Kidney (tissue), 14 donors: ENCODE data around the gene NEK4. TPM values are rescaled to one million over a fixed set of nuclear protein-coding genes. Genes with fewer than 3 reads are reported as not detected.

Experiments
- DNase-seq, 5 donors: peaks; one replicate each; pipeline ENCODE4 v3.0.0-alpha.2; 2013 to 2020
- FAIRE-seq: peaks from 2 replicates; lab custom pipeline; 2012; peaks lifted over from hg19 to GRCh38; lab: Jason Lieb, UNC
- H3K27ac ChIP-seq, 2 donors: one replicate each; pipeline ENCODE4 v1.7.0; 2013; ENCODE audit warnings: low read depth in 2 of 2, low read length in 2 of 2, inconsistent platforms in 1 of 2
- H3K27me3 ChIP-seq: one replicate; pipeline ENCODE4 v1.7.1; 2013; ENCODE audit warnings: low read length, inconsistent platforms; ENCODE audit not compliant: control insufficient read depth, insufficient read depth
- H3K36me3 ChIP-seq, 3 donors: one replicate each; pipeline versions ENCODE4 v1.7.0 to v1.7.1; 2013; ENCODE audit warnings: low read length in 3 of 3, control low read depth in 1 of 3, inconsistent platforms in 1 of 3; ENCODE audit not compliant: insufficient read depth in 3 of 3, control insufficient read depth in 2 of 3
- H3K4me1 ChIP-seq, 3 donors: one replicate each; pipeline versions ENCODE4 v1.7.0 to v1.7.1; 2013; ENCODE audit warnings: low read length in 3 of 3, inconsistent platforms in 1 of 3, low read depth in 1 of 3; ENCODE audit not compliant: control insufficient read depth in 2 of 3, insufficient read depth in 2 of 3
- H3K4me3 ChIP-seq, 3 donors: one replicate each; pipeline versions ENCODE4 v1.7.0 to v1.8.1; 2013; ENCODE audit warnings: low read length in 3 of 3, control low read depth in 1 of 3, inconsistent platforms in 1 of 3
- H3K9ac ChIP-seq, 3 donors: one replicate each; pipeline versions ENCODE4 v1.7.0 to v1.7.1; 2013; ENCODE audit warnings: low read length in 3 of 3, control low read depth in 1 of 3, inconsistent platforms in 1 of 3
- H3K9me3 ChIP-seq, 3 donors: one replicate each; pipeline versions ENCODE4 v1.7.0 to v1.7.1; 2013; ENCODE audit warnings: low read length in 3 of 3, control low read depth in 1 of 3, inconsistent platforms in 1 of 3; ENCODE audit not compliant: control insufficient read depth in 2 of 3, insufficient read depth in 1 of 3
- CTCF ChIP-seq: IDR thresholded peaks from 3 replicates; pipeline ENCODE4 v1.5.1; 2012; ENCODE audit warnings: mild to moderate bottlenecking, moderate library complexity, borderline replicate concordance; ENCODE audit not compliant: insufficient read depth; ENCODE audit errors: extremely low read depth
- intact Hi-C: fragments of 100-400 bp; cut with DNase I; formaldehyde crosslinking; loops from one replicate; pipeline ENCODE4 v1.11.1; 2022
- polyA plus RNA-seq: library from polyadenylated mRNA; stranded (reverse); fragments of 350-450 nt; fragmentation: Illumina TruSeq; extraction: RNeasy Lipid Tissue Mini Kit (QIAGEN cat#74804); gene quantifications from one replicate; pipeline ENCODE4 v1.2.3, GENCODE V29; 2014; ENCODE audit warnings: low read depth, low replicate concordance; ENCODE audit not compliant: insufficient read depth
- total RNA-seq: library from RNA; stranded (reverse); fragmentation: NEBNext Ultra II Directional; extraction: Animal tissue kit (Norgen Biotek cat#: 25700); gene quantifications from one replicate; pipeline ENCODE4 v1.2.1, GENCODE V29; 2021
- donor health status: control.
- donor health status: control.
- donor health status: control.
- donor health status: control.
- donor health status: control.
- donor health status: DM: yes; HTN: yes; CAD: no.
- donor health status: Normal renal cell carcinoma (clear cell type).

NEK4 gene
- total and polyA plus RNA-seq, 2 donors from 2014 or later = 5.5 to 27.9 TPM

GRCh38 chr3:52817221-52817620, 46.5 kb upstream of the NEK4 start:
- H3K27ac ChIP-seq = no peak overlapping the region
- DNase-seq = no peak
- H3K27me3 ChIP-seq = no peaks in the 10 kb centered on the region
- no peak overlapping the region for H3K4me3 ChIP-seq
- intact Hi-C loops = no loop called here
- no peaks in the 10 kb centered on the region for H3K9me3 ChIP-seq
- no peaks in the 10 kb centered on the region for H3K36me3 ChIP-seq
- FAIRE-seq = no peak
- H3K9ac ChIP-seq = no peak overlapping the region
- TF ChIP-seq CTCF = no peak
- no peaks in the 10 kb centered on the region for H3K4me1 ChIP-seq

- Histone ChIP-seq H3K9me3 (no peaks in the 10 kb centered on the region), H3K27ac (no peak overlapping the region), H3K4me3 (no peak overlapping the region), H3K27me3 (no peaks in the 10 kb centered on the region), H3K9ac (no peak overlapping the region), H3K36me3 (no peaks in the 10 kb centered on the region), H3K4me1 (no peaks in the 10 kb centered on the region)
- TF ChIP-seq CTCF = no peak
- FAIRE-seq (no peak), DNase-seq (no peak)
- intact Hi-C loops = no loop called here
Measured at GRCh38 chr3:52816654-52817053, 45.9 kb upstream of the NEK4 start.

- FAIRE-seq = no peak
- H3K9me3 ChIP-seq = no peaks in the 10 kb centered on the region
- no peak overlapping the region for H3K27ac ChIP-seq
- no peak overlapping the region for H3K9ac ChIP-seq
- intact Hi-C loops = no loop called here
- no peak for TF ChIP-seq CTCF
- H3K27me3 ChIP-seq = no peaks in the 10 kb centered on the region
- no peaks in the 10 kb centered on the region for H3K36me3 ChIP-seq
- H3K4me3 ChIP-seq = no peak overlapping the region
- no peaks in the 10 kb centered on the region for H3K4me1 ChIP-seq
- no peak for DNase-seq
Measured at GRCh38 chr3:52816199-52816598, 45.5 kb upstream of the NEK4 start.

GRCh38 chr3:52813810-52814209, 43.1 kb upstream of the NEK4 start:
- TF ChIP-seq CTCF = no peak
- intact Hi-C loops = no loop called here
- FAIRE-seq = no peak

More at GRCh38 chr3:52813810-52814209, 43.1 kb upstream of the NEK4 start:
- H3K27me3 ChIP-seq = no peaks in the 10 kb centered on the region
- no peaks in the 10 kb centered on the region for H3K36me3 ChIP-seq
- no peak overlapping the region for H3K4me3 ChIP-seq
- no peak for DNase-seq
- H3K4me1 ChIP-seq = no peaks in the 10 kb centered on the region
- no peak overlapping the region for H3K9ac ChIP-seq
- no peaks in the 10 kb centered on the region for H3K9me3 ChIP-seq
- no peak overlapping the region for H3K27ac ChIP-seq
